Right lung (tissue), 10 donors: ENCODE results near the gene ZNF724. TPM values are rescaled to one million over a fixed set of nuclear protein-coding genes. Genes with fewer than 3 reads are reported as not detected.
"Not testable (repeated sequence)": the region's sequence is repeated elsewhere in the genome, so short reads cannot be mapped to it uniquely, and the experiment has no call there.

Experiments used
- DNase-seq, 2 donors: peaks; one replicate each; pipeline ENCODE4 v3.0.0-alpha.2; 2013
- long read RNA-seq, 8 donors: transcript quantifications; one replicate each; lab custom pipeline, GENCODE V29; 2026
- polyA plus RNA-seq, 5 donors: library from polyadenylated mRNA; unstranded; fragments of 120-200 nt; gene quantifications; one replicate each; pipeline versions ENCODE4 v1.2.1 to v1.2.3, GENCODE V29; 2013; ENCODE audit warnings: inconsistent platforms in 1 of 5, low replicate concordance in 1 of 5; ENCODE audit not compliant: insufficient read length in 5 of 5, insufficient read depth in 1 of 5

Gene ZNF724
- 1 to 10 TPM; 2.4 to 6.9 (median 5.4) TPM for polyA plus RNA-seq
- long read RNA-seq, donor 1, result 0 reads
- long read RNA-seq, donor 2, partial matches to known transcripts, result 0 of 1 reads
- long read RNA-seq, donor 2, other reads (novel, unspliced or antisense), result 0 of 1 reads
- long read RNA-seq, donor 3, result 0 reads
- long read RNA-seq, donor 4, partial matches to known transcripts, result 0 of 3 reads
- long read RNA-seq, donor 4, other reads (novel, unspliced or antisense), result 0 of 3 reads
- long read RNA-seq, donor 5, partial matches to known transcripts, result 0 of 2 reads
- long read RNA-seq, donor 5, other reads (novel, unspliced or antisense), result 0 of 2 reads
- long read RNA-seq, donor 6, partial matches to known transcripts, result 0 of 2 reads
- long read RNA-seq, donor 6, other reads (novel, unspliced or antisense), result 0 of 2 reads
- long read RNA-seq, donor 7, result 0 reads
- long read RNA-seq, donor 8, partial matches to known transcripts, result 0 of 2 reads
- long read RNA-seq, donor 8, other reads (novel, unspliced or antisense), result 0 of 2 reads

DNA sequence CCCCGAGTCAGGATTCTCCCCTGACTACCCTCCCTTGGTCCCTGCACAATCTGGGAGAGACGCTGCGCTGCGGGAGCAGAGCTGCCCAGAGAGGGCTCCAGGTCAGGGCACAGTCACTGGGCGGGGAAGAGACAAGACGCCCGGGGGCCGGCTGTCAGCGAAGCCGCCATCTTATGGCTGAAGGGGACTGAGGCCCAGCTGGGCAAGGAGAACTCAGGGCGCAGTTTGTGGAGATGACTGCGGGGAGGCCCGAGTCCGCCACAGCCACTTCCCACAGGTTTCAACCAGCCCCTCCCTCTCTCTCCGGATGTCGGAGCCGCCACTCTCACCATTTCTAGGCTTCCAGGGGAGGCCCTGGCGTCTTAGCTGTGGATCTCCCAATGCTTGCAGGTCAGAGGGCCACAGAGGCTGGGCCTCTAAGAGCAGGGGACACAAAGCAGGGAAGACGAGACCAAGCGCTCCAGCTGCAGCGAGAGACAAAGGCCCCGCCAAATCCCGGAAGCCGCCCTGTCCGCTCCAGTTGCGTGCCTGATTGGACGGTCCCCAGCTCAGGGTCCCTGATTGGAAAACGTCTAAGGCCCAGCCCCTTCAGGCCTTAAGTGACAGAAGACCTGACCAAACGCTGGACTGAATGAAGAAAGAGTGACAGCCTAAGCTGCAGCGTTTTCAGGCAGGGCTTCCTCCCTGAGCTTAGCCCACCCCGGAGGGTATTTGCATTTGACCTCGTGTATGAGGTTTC is at the start of gene ZNF724:
ZNF724 (minus strand) TSS at position 484 of the 739 bp plus-strand sequence; CDS start at position 332, 152 bp downstream.
- DNase-seq, result peak; percentile 92 to 94

DNA sequence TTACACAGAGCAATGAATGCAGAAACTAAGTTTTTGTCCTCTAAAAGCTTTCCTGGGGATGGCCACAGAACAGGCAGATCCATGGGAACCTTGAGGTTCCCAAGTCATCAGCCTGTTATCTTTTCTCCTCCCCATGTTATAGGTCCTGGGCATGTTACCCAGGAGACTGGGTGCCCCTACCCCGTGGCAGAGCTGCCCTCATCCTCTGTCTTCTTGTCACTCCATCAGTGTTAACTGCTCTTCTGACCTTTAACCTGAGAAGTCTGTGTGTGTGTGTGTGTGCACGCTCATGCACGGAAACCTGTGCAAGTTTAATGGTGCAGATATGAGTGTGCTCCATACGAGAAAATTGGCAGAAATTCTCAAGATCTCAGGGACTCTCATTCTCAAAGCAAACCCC is 43.9 kb upstream of the ZNF724 start:
- DNase-seq, result no peak

DNA sequence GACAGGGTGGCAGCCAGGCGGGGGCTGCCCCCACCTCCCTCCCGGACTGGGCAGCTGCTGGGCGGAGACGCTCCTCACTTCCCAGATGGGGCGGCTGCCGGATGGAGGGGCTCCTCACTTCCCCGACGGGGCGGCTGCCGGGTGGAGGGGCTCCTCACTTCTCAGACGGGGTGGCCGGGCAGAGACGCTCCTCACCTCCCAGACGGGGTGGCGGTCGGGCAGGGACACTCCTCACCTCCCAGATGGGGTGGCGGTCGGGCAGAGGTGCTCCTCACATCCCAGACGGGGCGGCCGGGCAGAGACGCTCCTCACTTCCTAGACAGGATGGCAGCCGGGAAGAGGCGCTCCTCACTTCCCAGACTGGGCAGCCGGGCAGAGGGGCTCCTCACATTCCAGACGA is 39.8 kb upstream of the ZNF724 start:
- DNase-seq, result not testable (repeated sequence)

DNA sequence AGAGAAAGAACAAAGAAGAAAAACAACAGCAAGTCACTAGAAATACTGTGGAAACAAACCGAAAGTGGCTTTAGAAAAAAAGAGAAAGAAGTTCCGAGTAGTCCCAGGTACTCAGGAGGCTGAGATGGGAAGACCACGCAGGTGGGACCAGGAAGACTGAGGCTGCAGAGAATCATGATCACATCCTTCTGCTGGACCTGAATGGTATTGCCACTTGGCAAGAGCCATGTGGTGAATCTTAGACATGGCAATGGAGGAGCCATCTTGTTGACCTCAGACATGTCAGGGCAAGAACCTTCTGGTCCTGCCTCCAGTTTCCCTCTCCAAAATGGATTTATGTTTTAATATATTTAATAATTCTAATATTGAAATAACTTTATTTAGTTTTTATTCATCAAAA is 37.4 kb upstream of the ZNF724 start:
- DNase-seq, result no peak

DNA sequence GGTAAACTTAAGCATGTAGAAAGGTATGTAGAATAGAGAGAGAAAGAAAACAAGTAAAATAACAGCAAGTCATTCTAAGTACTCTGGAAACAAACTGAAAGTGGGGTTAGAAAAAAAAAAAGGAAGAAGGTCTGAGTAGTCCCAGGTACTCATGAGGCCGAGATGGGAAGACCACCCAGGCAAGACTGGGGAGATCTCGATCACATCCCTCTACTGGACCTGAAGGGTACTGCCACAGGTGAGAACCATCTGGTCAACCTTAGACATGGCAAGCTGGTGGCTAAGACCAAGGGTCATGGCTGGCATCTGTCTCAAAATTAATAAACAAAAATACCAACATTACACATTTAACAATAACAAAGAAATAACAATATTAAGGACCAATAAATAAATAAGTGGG is 36.3 kb upstream of the ZNF724 start:
- DNase-seq, result no peak

DNA sequence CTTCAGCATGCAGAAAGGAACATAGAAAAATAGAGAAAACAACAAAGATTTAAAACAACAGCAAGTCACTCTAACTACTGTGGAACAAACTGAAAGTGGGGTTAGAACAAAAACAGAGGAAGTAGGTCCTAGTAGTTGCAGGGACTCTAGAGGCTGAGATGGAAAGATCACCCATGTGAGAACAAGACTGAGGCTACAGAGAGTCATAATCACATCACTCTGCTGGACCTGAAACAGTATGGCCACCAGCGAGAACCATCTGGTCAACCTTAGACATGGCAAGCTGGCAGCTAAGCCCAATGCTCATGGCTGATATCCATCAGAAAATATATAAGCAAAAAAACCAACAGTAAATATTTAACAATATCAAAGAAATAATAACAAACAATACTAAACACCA is 35.8 kb upstream of the ZNF724 start:
- no peak for DNase-seq

DNA sequence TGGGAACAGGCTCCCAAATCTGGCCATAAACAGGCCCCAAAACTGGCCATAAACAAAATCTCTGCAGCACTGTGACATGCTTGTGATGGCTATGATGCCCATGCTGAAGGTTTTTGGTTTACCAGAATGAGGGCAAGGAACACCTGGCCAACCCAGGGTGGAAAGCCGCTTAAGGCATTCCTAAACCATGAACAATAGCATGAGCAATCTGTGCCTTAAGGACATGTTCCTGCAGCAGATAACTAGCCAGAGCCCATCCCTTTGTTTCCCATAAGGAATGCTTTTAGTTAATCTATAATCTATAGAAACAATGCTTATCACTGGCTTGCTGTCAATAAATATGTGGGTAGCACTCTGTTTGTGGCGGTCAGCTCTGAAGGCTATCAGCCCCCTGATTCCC is 35.1 kb upstream of the ZNF724 start:
- DNase-seq, result not testable (repeated sequence)

DNA sequence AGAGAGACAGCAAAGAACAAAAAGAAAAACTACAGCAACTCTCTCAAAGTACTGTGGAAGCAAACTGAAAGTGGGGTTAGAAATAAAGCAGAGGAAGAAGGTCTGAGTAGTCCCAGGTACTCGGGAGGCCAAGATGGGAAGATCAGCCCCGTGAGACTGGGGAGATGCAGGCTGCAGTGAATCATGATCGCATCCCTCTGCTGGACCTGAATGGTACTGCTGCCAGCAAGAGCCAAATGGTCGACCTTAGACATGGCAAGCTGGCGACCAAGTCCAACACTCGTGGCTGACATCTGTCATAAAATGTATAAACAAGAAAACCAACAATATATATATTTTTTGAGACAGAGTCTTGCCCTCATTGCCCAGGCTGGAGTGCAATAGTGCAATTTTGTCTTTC is 33.7 kb upstream of the ZNF724 start:
- DNase-seq, result no peak

DNA sequence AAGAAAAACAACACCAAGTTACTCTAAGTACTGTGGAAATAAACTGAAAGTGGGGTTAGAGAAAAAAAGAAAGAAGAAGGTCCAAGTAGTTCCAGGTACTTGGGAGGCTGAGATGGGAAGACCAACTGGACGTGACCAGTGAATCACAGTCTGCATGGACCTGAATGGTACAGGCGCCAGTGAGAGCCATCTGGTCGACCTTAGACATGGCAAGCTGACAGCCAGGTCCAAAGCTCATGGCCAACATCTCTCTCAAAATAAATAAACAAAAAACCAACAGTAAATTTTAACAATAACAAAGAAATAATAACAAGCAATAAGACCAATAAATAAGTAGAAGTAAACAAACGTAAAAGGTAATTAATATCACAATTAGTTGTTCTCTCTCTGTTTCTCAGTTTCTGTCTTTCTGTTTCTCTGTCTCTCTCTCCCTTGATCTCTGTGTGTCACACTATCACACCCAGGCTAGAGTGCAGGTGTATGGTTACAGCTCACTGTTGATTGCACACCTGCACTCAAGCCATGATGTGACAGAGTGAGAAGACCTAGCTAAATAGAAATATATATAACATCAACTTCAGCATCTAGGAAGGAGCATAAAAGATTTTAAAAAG is 31.6 kb upstream of the ZNF724 start:
- DNase-seq, result no peak

DNA sequence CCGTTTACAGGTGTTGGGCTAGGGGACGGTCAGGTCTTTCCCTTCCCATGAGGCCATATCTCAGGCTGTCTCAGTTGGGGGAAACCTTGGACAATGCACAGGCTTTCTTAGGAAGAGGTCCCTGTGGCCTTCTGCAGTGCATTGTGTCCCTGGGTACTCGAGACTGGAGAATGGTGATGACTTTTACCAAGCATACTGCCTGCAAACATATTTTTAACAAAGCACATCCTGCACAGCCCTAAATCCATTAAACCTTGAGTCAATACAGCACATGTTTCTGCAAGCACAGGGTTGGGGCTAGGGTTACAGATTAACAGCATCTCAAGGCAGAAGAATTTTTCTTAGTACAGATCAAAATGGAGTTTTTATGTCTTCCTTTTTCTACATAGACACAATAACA is 27.9 kb upstream of the ZNF724 start:
- DNase-seq, result not testable (repeated sequence)

DNA sequence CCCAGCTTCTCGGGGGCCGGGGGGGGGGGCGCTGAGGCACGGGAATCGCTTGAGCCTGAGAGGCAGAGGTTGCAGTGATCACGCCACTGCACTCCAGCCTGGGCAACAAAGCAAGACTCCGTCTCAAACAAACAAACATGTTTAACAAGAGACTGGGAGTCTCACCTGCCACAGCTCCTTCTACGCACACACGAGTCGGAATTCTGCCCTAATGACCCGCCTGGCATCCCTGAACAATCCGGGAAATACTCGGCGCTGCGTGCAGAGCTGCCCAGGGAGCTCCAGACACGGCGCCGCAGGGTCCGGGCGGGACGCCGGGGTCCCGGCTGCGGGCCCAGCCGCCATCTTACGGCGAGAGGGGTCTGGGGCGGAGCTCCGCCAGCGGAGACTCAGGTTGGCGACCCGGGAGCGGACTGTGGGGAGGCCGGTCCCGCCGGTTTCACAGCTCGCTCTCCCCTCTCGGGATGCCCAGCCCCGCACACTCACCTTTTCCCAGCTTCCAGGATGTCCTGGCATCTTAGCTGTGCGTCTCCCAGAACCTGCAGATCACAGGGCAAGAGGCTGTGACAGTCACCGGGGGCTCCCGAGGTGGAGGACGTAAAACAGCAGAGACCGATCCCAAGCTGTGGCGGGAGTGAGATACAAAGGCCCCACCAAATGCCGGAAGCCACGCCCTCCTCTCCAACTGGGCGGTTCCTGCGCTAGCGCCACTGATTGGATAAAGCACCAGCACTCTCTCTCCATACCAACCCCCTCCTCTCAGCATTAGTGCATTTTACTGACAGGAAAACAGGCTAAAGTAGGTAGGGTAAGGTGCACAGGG is 23.6 kb upstream of the ZNF724 start:
- peak; percentile 88 to 90 for DNase-seq

DNA sequence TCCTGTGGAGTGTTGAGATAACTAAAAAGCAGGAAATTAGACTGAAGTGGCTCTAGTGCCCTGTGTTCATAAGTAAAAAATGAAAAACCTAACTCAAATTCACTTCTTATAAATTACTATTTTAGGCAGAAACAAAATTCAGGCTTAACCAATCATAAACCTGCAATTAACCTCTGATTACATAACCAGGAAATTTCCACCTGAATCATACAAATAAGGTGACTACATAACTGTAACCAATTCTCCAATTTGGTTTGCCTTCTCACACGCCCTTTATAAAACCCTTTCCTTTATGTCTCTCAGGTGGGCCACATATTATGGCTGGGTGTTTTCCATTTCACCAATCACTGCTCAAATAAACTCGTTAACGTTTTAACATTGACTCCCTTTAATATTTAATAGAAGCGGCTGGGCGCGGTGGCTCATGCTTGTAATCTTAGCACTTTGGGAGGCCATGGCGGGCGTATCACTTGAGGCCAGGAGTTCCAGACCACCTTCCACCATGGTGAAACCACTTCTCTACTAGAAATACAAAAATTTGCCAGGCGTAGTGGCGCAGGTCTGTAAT is 22.9 kb upstream of the ZNF724 start:
- peak in 1 of 2 donors; percentile 19 for DNase-seq

DNA sequence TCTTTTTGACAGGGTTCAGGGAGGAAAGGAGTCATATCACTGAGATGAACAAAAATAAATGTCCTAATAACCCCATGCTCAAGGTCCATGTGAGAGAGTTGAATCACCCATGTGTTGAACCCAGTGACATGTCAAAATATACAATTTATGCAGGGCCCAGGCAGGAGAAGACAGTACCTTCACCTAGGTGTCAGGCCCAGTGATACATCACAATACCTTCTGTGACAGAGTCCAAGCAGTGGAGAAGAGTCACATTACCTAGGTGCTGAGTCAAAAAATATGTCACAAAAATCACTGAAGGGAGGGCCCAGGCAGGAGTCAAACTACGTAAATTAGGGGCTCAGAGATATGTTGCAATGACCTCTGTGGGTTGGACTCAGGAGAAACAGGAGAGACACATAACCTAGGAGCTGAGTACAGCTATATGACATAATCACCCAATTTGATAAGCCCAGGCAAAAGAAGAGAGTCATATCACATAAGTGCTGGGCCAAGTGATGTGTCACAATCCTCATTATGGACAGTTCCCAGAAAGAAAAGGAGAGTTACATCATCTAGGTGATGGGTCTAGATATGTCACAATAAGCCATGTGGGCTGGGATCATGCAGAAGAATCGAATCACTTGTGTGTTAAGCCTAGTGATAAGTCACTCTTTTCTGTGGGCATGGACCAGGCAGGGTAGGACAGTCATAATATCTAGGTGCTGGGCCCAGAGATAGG is 13.8 kb upstream of the ZNF724 start:
- no peak for DNase-seq

DNA sequence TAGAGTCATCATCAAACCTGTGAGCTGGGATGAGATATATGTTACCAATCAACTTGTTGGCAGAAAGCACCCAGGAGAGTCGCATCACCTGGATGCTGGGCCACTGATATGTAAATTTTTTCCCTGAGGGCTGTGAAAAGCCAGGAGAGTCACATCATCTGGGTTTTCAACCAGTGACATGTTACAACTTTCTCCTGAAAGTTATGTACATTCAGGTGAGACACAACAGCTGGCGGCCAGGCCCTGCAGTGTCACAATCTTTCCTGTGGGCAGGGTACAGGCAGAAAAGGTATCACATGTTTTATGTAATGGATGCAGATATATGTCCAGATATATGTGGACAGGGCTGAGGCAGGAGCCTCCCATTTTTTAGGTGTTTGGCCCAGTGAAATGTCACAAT is 13.2 kb upstream of the ZNF724 start:
- DNase-seq, result no peak

DNA sequence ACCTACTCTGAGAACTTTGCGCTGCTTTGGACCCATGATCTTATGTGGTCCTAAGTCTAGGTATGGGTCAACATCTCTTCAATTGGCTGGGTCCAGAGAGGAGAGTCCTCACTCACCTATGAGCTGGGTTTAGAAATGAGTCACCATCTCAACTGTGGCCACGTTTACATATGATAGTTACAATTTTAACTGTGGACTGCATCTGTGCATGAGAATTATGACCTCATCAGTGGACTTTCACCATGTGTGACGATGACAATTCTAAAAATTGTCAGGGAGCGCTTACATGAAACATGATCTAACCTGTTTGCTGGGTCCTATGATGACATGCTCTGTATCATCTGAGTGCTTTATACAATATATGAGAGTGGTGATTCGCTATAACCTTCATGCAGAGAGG is 12.7 kb upstream of the ZNF724 start:
- DNase-seq, result no peak

DNA sequence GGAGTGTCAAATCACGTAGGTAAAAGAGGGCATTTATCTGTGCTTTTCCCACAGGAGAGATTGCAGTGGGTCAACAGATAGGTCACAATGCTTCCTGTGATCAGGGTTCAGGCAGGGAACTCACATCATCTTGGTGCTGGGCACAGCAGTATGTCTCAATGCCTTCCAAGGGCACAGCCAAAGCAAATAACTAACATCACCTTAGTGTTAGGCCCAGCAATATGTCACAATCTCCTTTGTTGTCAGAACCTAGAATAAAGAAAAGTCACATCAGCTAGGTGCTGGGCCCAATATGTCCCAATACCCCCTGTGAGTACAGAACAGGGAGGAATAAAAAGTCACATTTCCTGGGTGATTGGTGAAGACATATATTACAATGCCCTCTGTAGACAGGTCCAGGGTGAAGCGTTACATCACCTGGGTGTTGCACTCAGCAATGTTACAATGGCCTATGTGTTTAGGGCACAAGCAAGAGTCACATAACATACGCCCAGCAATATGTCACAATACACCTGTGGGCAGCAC is 11.4 kb upstream of the ZNF724 start:
- no peak for DNase-seq

DNA sequence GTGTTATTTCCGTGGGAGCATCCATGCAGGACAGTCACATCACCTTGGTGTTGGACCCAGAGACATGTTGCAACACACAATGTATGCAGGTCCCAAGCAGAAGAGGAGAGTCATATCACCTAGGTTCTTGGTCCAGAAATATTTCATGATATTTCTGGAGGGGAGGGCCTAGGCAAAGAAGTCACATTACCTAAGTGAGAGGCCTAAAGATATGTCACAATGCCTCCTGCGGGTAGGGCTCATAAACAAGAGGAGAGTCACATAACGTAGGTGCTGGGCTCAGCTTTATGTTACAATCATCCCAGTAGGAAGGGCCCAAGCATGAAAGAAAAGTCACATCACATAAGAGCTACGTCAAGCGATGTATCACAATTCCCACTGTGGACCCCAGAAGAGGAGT is 10.8 kb upstream of the ZNF724 start:
- no peak for DNase-seq

DNA sequence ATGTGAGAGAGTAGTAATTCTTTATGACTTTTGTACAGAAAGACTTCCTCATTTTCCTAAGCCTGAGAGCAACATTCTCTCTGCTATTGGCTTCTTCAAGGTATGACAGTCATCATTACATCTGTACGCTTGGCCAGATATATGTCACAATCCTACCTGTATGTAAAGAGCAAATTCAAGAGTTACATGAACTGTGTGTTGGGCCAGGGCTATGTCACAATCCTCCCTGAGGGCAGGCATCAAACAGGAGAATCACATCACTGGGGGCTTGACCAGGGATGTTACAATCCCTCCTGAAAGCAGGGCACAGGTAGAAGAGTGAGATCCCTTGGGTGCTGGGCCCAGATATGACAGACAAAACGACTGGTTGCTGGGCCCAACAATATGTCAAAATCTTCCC is 9.8 kb upstream of the ZNF724 start:
- DNase-seq, result no peak

DNA sequence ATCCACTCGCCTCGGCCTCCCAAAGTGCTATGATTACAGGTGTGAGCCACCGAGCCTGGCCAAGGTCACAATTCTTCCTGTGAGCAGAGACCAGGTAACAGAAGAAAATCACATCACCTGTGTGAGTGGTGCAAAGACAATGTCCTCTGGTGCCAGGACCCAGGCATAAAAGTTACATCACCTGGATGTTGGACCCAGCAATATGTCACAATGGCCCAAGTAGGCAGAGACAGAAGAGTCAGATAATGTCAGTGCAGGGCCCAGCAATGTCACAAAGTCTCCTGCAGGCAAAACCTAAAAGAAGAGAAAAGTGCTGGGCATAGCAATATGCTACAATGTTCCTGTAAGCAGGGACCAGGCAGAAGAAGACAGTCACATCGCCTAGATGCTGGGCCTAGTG is 5.5 kb upstream of the ZNF724 start:
- no peak for DNase-seq
